HUDEP-2 (cell line): ENCODE data around the gene BBX.
A peak's percentile ranks its signal among the peaks of the same experiment; 100 is the strongest.
"Not testable (repeated sequence)": the region's sequence is repeated elsewhere in the genome, so short reads cannot be mapped to it uniquely, and the experiment has no call there.

ENCODE experiments used
- DNase-seq, 76 experiments: peaks; one replicate each; lab custom pipeline; 2025; ENCODE audit not compliant: unreplicated experiment in 76 of 76; lab: John Stamatoyannopoulos, UW

The BBX gene

GRCh38 chr3:107826727-107827126, 304.0 kb downstream of the BBX start:
- no peak for DNase-seq

GRCh38 chr3:107829185-107829584, 306.4 kb downstream of the BBX start:
- DNase-seq, result no peak

- DNase-seq, result no peak
These were observed 308.8 kb downstream of the BBX start for GRCh38 chr3:107831590-107831989.

- no peak for DNase-seq
These were observed 310.3 kb downstream of the BBX start for GRCh38 chr3:107833043-107833442.

GRCh38 chr3:107833722-107834416, 311.1 kb downstream of the BBX start:
- no peak for DNase-seq

- DNase-seq, result not testable (repeated sequence)
These were observed 312.2 kb downstream of the BBX start for GRCh38 chr3:107835001-107835400.

- DNase-seq, result peak in 37 of 76 experiments; percentile 5 to 72 (median 26)
These were observed 315.3 kb downstream of the BBX start for GRCh38 chr3:107837895-107838612.

- DNase-seq, result no peak
These were observed 319.1 kb downstream of the BBX start for GRCh38 chr3:107841831-107842230.

GRCh38 chr3:107842940-107843339, 320.2 kb downstream of the BBX start:
- DNase-seq, result no peak

- DNase-seq, result no peak
These were observed 322.9 kb downstream of the BBX start for GRCh38 chr3:107845380-107846278.

GRCh38 chr3:107846279-107846852, 323.6 kb downstream of the BBX start:
- peak in 44 of 76 experiments; percentile 2 to 71 (median 24) for DNase-seq

- DNase-seq, result no peak
These were observed 325.0 kb downstream of the BBX start for GRCh38 chr3:107847791-107848190.

GRCh38 chr3:107848351-107848915, 325.7 kb downstream of the BBX start:
- no peak for DNase-seq

GRCh38 chr3:107850681-107851080, 327.9 kb downstream of the BBX start:
- DNase-seq, result no peak

- DNase-seq, result no peak
These were observed 331.1 kb downstream of the BBX start for GRCh38 chr3:107853821-107854220.

GRCh38 chr3:107854733-107855132, 332.0 kb downstream of the BBX start:
- DNase-seq, result no peak

- DNase-seq, result peak in 12 of 76 experiments; percentile 2 to 40 (median 13)
These were observed 332.9 kb downstream of the BBX start for GRCh38 chr3:107855710-107856109.

GRCh38 chr3:107857854-107858253, 335.1 kb downstream of the BBX start:
- DNase-seq, result no peak

GRCh38 chr3:107858876-107859275, 336.1 kb downstream of the BBX start:
- no peak for DNase-seq
